GM12878 (cell line): Measurements from ENCODE around the gene PRIMPOL. TPM values are rescaled to one million over a fixed set of nuclear protein-coding genes. Genes with fewer than 3 reads are reported as not detected.

Experiments used
- ATAC-seq: fragments of 200-7000 bp; cut with Tn5 transposase; 3 replicates; pipeline ENCODE4 v1.9.1; 2020; ENCODE audit warnings: mild to moderate bottlenecking, moderate library complexity
- BruUV-seq: library from RNA; stranded (reverse); fragments of 400-500 nt; replicated peaks from 2 replicates; lab custom pipeline; 2021; lab: Mats Ljungman, UMichigan
- CTCF ChIA-PET: fragments of 300-600 bp; sonication (Branson Sonifier 250); formaldehyde crosslinking; extraction: SDS; loops from one replicate; lab custom pipeline; 2021; ENCODE audit warnings: inconsistent platforms; lab: Yijun Ruan, JAX
- POLR2A ChIA-PET: fragments of 350-600 bp; formaldehyde crosslinking; extraction: SDS; loops from one replicate; lab custom pipeline; 2021; ENCODE audit warnings: inconsistent platforms; lab: Charles Lee
- RAD21 ChIA-PET: fragments of 300-600 bp; sonication (Branson Sonifier 250); formaldehyde crosslinking; loops from one replicate; lab custom pipeline; 2023; ENCODE audit warnings: antibody characterized with exemption; ENCODE audit not compliant: unreplicated experiment; lab: Charles Lee
- SMC1A ChIA-PET: fragments of 300-600 bp; sonication (Branson Sonifier 250); formaldehyde crosslinking; loops from one replicate; lab custom pipeline; 2023; ENCODE audit not compliant: unreplicated experiment, uncharacterized antibody; lab: Charles Lee
- DNase-seq: peaks from one replicate; pipeline ENCODE4 v3.0.0-alpha.2; 2011; ENCODE audit warnings: low read depth, low spot score
- FAIRE-seq: peaks from 3 replicates; lab custom pipeline; 2011; peaks lifted over from hg19 to GRCh38; lab: Jason Lieb, UNC
- H2AFZ ChIP-seq: 2 replicates; pipeline ENCODE4 v1.6.0; 2011; ENCODE audit warnings: low read depth, low read length, control low read depth; ENCODE audit not compliant: control insufficient read depth
- H3K27ac ChIP-seq: 2 replicates; pipeline ENCODE4 v1.5.1; 2011; ENCODE audit warnings: control low read depth; ENCODE audit not compliant: control insufficient read depth, insufficient read depth
- H3K27me3 ChIP-seq, 2 experiments: replicated peaks in 1 of 2; 2 replicates each; pipeline versions ENCODE4 v1.6.0 to v1.6.1; 2011; ENCODE audit warnings: low read length in 1 of 2; ENCODE audit not compliant: control insufficient read depth in 2 of 2, insufficient read depth in 2 of 2
- H3K36me3 ChIP-seq, 2 experiments: 2 replicates each; pipeline ENCODE4 v1.5.1; 2011; ENCODE audit warnings: low read length in 1 of 2; ENCODE audit not compliant: control insufficient read depth in 2 of 2, insufficient read depth in 2 of 2
- H3K4me1 ChIP-seq: 2 replicates; pipeline ENCODE4 v1.6.1; 2011; ENCODE audit warnings: mild to moderate bottlenecking, low read length, moderate library complexity, mixed read lengths; ENCODE audit not compliant: control insufficient read depth, insufficient read depth
- H3K4me2 ChIP-seq: 2 replicates; pipeline ENCODE4 v1.6.0; 2011; ENCODE audit warnings: control low read depth; ENCODE audit not compliant: control insufficient read depth, insufficient read depth
- H3K4me3 ChIP-seq: fragments of 200-600 bp; sonication (generic); 2 replicates; pipeline ENCODE4 v1.5.1; 2016
- H3K79me2 ChIP-seq: 2 replicates; pipeline ENCODE4 v1.6.0; 2011; ENCODE audit warnings: low read length; ENCODE audit not compliant: control insufficient read depth, insufficient read depth
- H3K9ac ChIP-seq: 2 replicates; pipeline ENCODE4 v1.8.0; 2011; ENCODE audit warnings: low read length, control low read depth, mixed read lengths; ENCODE audit not compliant: control insufficient read depth, insufficient read depth
- H3K9me3 ChIP-seq: replicated peaks from 3 replicates; pipeline ENCODE4 v1.5.1; 2011; ENCODE audit warnings: mild to moderate bottlenecking, low read length; ENCODE audit not compliant: control insufficient read depth, insufficient read depth
- H4K20me1 ChIP-seq: 2 replicates; pipeline ENCODE4 v1.6.0; 2011; ENCODE audit not compliant: control insufficient read depth, insufficient read depth
- BACH1 ChIP-seq: fragments of 450-650 bp; IDR thresholded peaks from 2 replicates; pipeline ENCODE4 v1.6.1; 2017; ENCODE audit warnings: mild to moderate bottlenecking, borderline replicate concordance
- JUNB ChIP-seq: IDR thresholded peaks from 2 replicates; pipeline ENCODE4 v1.6.1; 2016; ENCODE audit warnings: antibody characterized with exemption, mild to moderate bottlenecking
- ZSCAN29 ChIP-seq: fragments of 450-650 bp; IDR thresholded peaks from 2 replicates; pipeline ENCODE4 v1.6.1; 2017; ENCODE audit warnings: mild to moderate bottlenecking, moderate library complexity
- WGBS: methylation state at CpG from one replicate; pipeline ENCODE4 v1.1.6; 2016; ENCODE audit warnings: low lambda C conversion rate; ENCODE audit not compliant: insufficient replicate concordance, insufficient coverage; ENCODE audit errors: missing lambda C conversion rate; 5-methylcytosine and 5-hydroxymethylcytosine counted together
- in situ Hi-C: fragments of 300-500 bp; cut with MboI; formaldehyde crosslinking; loops from 9 replicates; pipeline ENCODE4 v1.14.3; 2018; ENCODE audit warnings: mixed read lengths
- intact Hi-C: fragments of 100-400 bp; cut with micrococcal nuclease; formaldehyde crosslinking; loops from one replicate; pipeline ENCODE4 v1.14.2; 2022; ENCODE audit not compliant: unreplicated experiment
- polyA plus RNA-seq, 11 experiments: library from polyadenylated mRNA; depleted of rRNA in 4 of 11; unstranded in 6 of 11; stranded (reverse) in 5 of 11; fragments of >200 nt; fragmentation: Nextera tagmentation in 4 of 11; fragmentation: Illumina TruSeq in 1 of 11; extraction: Ambion mirVana in 4 of 11; extraction: Trizol in 1 of 11; gene quantifications; 1 replicate in 1 of 11; 2 replicates in 10 of 11; pipeline versions ENCODE4 v1.2.1 to v1.2.3, GENCODE V29; 2011 to 2016; ENCODE audit warnings: inconsistent platforms in 2 of 11, missing spikeins in 2 of 11, low read depth in 1 of 11
- total RNA-seq, 4 experiments: library from RNA; depleted of rRNA in 3 of 4; stranded (reverse); fragments of >200 nt in 3 of 4; fragmentation: Illumina TruSeq in 1 of 4; extraction: Trizol in 1 of 4; gene quantifications; 2 replicates each; pipeline versions ENCODE4 v1.2.1 to v1.2.3, GENCODE V29; 2013 to 2021

The PRIMPOL gene
- total and polyA plus RNA-seq, 10 of the 15 experiments (the other 5 are each of a cell fraction or from before 2014, with no cell fraction given): 10.6 to 23.7 (median 14.0) TPM

- CTCF ChIA-PET: interaction anchor here (1.7 kb wide), 1 partner anchor 90 kb away, joined by 3 read pairs; the partner anchor contains the start of gene CENPU
- no peak overlapping the region for H3K27ac ChIP-seq
- no TSS peak for BruUV-seq
- no peaks in the 10 kb centered on the region for H4K20me1 ChIP-seq
- in situ Hi-C loops (no loop called here), intact Hi-C loops (loop anchor here (5.0 to 10.0 kb wide), 4 partner anchors 107 to 362 kb away; no protein-coding TSS in a partner anchor)
- no peak overlapping the region for H2AFZ ChIP-seq
- no peaks in the 10 kb centered on the region for H3K9me3 ChIP-seq
- TF ChIP-seq JUNB: peak; percentile 15; the same call in 1 of the 2 replicates
- no peak for TF ChIP-seq ZSCAN29
- TF ChIP-seq BACH1: no peak
- ATAC-seq (no peak), FAIRE-seq (no peak), DNase-seq (no peak)
- peaks cover 0 to 7% of the 10 kb centered on the region in 2 experiments; a peak in 1 of 4 replicates for H3K36me3 ChIP-seq
- peaks cover 14% of the 10 kb centered on the region for H3K4me1 ChIP-seq
- SMC1A ChIA-PET: interaction anchor here (0.9 to 2.6 kb wide), 10 partner anchors 9 to 380 kb away, joined by 3 to 9 read pairs (median 4); partner anchors contain the start of gene CENPU
- peaks cover 92% of the 10 kb centered on the region for H3K79me2 ChIP-seq
- RAD21 ChIA-PET: interaction anchor here (0.6 to 1.6 kb wide), 5 partner anchors 10 to 298 kb away, joined by 3 to 4 read pairs (median 3); partner anchors contain the start of gene CENPU
- WGBS: 95% methylated on average over 9 of the region's 9 CpGs
- no peak overlapping the region for H3K9ac ChIP-seq
- POLR2A ChIA-PET: interaction anchor here (0.6 to 1.3 kb wide), 6 partner anchors 8 to 317 kb away, joined by 3 to 4 read pairs (median 3); no protein-coding TSS in a partner anchor
- H3K4me2 ChIP-seq: peak overlapping the region; percentile 26
- H3K27me3 ChIP-seq: no peaks in the 10 kb centered on the region
- peak overlapping the region; percentile 33; the same call in 1 of the 2 replicates for H3K4me3 ChIP-seq
These were observed 4.8 kb upstream of the PRIMPOL start for GRCh38 chr4:184644553-184645307.
